BLaER1 treated with 17β-estradiol and CSF1 and Interleukin-3, amounts not matched to agents 10 nM and 100 nM (cell line): ENCODE results near the gene TUBGCP6.
A peak's percentile ranks its signal among the peaks of the same experiment; 100 is the strongest.

ENCODE experiments used
- H3K27ac ChIP-seq, 11 experiments: shearing (Covaris generic); formaldehyde crosslinking; 2 replicates each; pipeline ENCODE4 v1.8.1; 2022
- H3K27me3 ChIP-seq, 11 experiments: shearing (Covaris generic); formaldehyde crosslinking; 2 replicates each; pipeline ENCODE4 v1.8.1; 2022
- H3K36me3 ChIP-seq, 11 experiments: shearing (Covaris generic); formaldehyde crosslinking; 2 replicates each; pipeline ENCODE4 v1.8.1; 2022
- H3K4me1 ChIP-seq, 10 experiments: shearing (Covaris generic); formaldehyde crosslinking; 2 replicates each; pipeline ENCODE4 v1.8.1; 2022
- H3K4me2 ChIP-seq, 11 experiments: shearing (Covaris generic); formaldehyde crosslinking; 2 replicates each; pipeline ENCODE4 v1.8.1; 2022
- H3K4me3 ChIP-seq, 10 experiments: shearing (Covaris generic); formaldehyde crosslinking; 2 replicates each; pipeline ENCODE4 v1.8.1; 2022
- H3K9ac ChIP-seq, 11 experiments: shearing (Covaris generic); formaldehyde crosslinking; 2 replicates each; pipeline ENCODE4 v1.8.1; 2022
- H3K9me3 ChIP-seq, 11 experiments: shearing (Covaris generic); formaldehyde crosslinking; replicated peaks in 1 of 11; 2 replicates each; pipeline ENCODE4 v1.8.1; 2022
- H4K20me1 ChIP-seq, 11 experiments: shearing (Covaris generic); formaldehyde crosslinking; 2 replicates each; pipeline ENCODE4 v1.8.1; 2022
- Cebpa-rat ChIP-seq, 11 experiments: shearing (Covaris generic); IDR thresholded peaks; 2 replicates each; pipeline ENCODE4 v1.8.1; 2022

TUBGCP6 gene

GRCh38 chr22:50260434-50260800 is 15.6 kb upstream of the TUBGCP6 start:
- Histone ChIP-seq H3K4me1 (peaks cover 33 to 54% (median 43%) of the 10 kb centered on the region in 10 experiments), H3K4me3 (peak overlapping the region; percentile 71 to 80 (median 76)), H4K20me1 (peaks cover 10 to 61% (median 38%) of the 10 kb centered on the region in 11 experiments; a peak in 18 of 22 replicates), H3K9me3 (no peaks in the 10 kb centered on the region), H3K4me2 (peak overlapping the region; percentile 92 to 99 (median 97)), H3K27me3 (no peaks in the 10 kb centered on the region), H3K9ac (peak overlapping the region; percentile 76 to 86 (median 84)), H3K27ac (peak overlapping the region; percentile 46 to 83 (median 75); a peak in 21 of 22 replicates), H3K36me3 (peaks cover 12 to 49% (median 29%) of the 10 kb centered on the region in 11 experiments; a peak in 20 of 22 replicates)
- no peak for TF ChIP-seq Cebpa-rat (IDR thresholded peaks at IDR 0.05)

- peak overlapping the region in 6 of 11 experiments; percentile 8 to 57 (median 38); a peak in 3 of 22 replicates for H3K9ac ChIP-seq
- peaks cover 12 to 52% (median 35%) of the 10 kb centered on the region in 11 experiments; a peak in 20 of 22 replicates for H3K36me3 ChIP-seq
- H3K4me1 ChIP-seq: peaks cover 29 to 43% (median 36%) of the 10 kb centered on the region in 10 experiments
- peak overlapping the region in 8 of 11 experiments; percentile 11 to 59 (median 32); a peak in 12 of 22 replicates for H3K4me2 ChIP-seq
- no peak overlapping the region for H3K4me3 ChIP-seq
- no peaks in the 10 kb centered on the region for H3K9me3 ChIP-seq
- H3K27ac ChIP-seq: no peak overlapping the region
- H4K20me1 ChIP-seq: peaks cover 10 to 64% (median 38%) of the 10 kb centered on the region in 11 experiments; a peak in 18 of 22 replicates
- no peaks in the 10 kb centered on the region for H3K27me3 ChIP-seq
- TF ChIP-seq Cebpa-rat (IDR thresholded peaks at IDR 0.05): no peak
Observed at GRCh38 chr22:50259302-50259701, 14.5 kb upstream of the TUBGCP6 start.

- Histone ChIP-seq H3K36me3 (peaks cover 12 to 58% (median 36%) of the 10 kb centered on the region in 11 experiments; a peak in 20 of 22 replicates), H4K20me1 (peaks cover 10 to 70% (median 38%) of the 10 kb centered on the region in 11 experiments; a peak in 18 of 22 replicates), H3K4me1 (peaks cover 27 to 41% (median 35%) of the 10 kb centered on the region in 10 experiments), H3K9ac (peak overlapping the region in 7 of 11 experiments; percentile 8 to 57 (median 41); a peak in 5 of 22 replicates), H3K4me2 (peak overlapping the region in 8 of 11 experiments; percentile 11 to 59 (median 32); a peak in 10 of 22 replicates), H3K27ac (no peak overlapping the region), H3K4me3 (no peak overlapping the region), H3K9me3 (no peaks in the 10 kb centered on the region), H3K27me3 (no peaks in the 10 kb centered on the region)
- no peak for TF ChIP-seq Cebpa-rat (IDR thresholded peaks at IDR 0.05)
Observed at GRCh38 chr22:50258361-50259292, 13.8 kb upstream of the TUBGCP6 start.

- Histone ChIP-seq H3K4me2 (no peak overlapping the region), H4K20me1 (peaks cover 10 to 77% (median 41%) of the 10 kb centered on the region in 11 experiments; a peak in 21 of 22 replicates), H3K27ac (no peak overlapping the region), H3K4me1 (peaks cover 19 to 36% (median 26%) of the 10 kb centered on the region in 10 experiments), H3K4me3 (no peak overlapping the region), H3K36me3 (peaks cover 12 to 66% (median 42%) of the 10 kb centered on the region in 11 experiments; a peak in 20 of 22 replicates), H3K9me3 (no peaks in the 10 kb centered on the region), H3K9ac (peak overlapping the region in 3 of 11 experiments; percentile 41 to 46 (median 44); a peak in 2 of 22 replicates), H3K27me3 (no peaks in the 10 kb centered on the region)
- no peak for TF ChIP-seq Cebpa-rat (IDR thresholded peaks at IDR 0.05)
Observed at GRCh38 chr22:50257451-50258360, 12.9 kb upstream of the TUBGCP6 start.

- no peak overlapping the region for H3K4me3 ChIP-seq
- H3K4me2 ChIP-seq: no peak overlapping the region
- H3K36me3 ChIP-seq: peaks cover 12 to 68% (median 44%) of the 10 kb centered on the region in 11 experiments; a peak in 20 of 22 replicates
- no peak overlapping the region for H3K27ac ChIP-seq
- H3K4me1 ChIP-seq: peaks cover 13 to 36% (median 21%) of the 10 kb centered on the region in 10 experiments
- TF ChIP-seq Cebpa-rat (IDR thresholded peaks at IDR 0.05): no peak
- peaks cover 10 to 84% (median 48%) of the 10 kb centered on the region in 11 experiments; a peak in 21 of 22 replicates for H4K20me1 ChIP-seq
- H3K27me3 ChIP-seq: no peaks in the 10 kb centered on the region
- H3K9me3 ChIP-seq: no peaks in the 10 kb centered on the region
- no peak overlapping the region for H3K9ac ChIP-seq
Observed at GRCh38 chr22:50257041-50257440, 12.2 kb upstream of the TUBGCP6 start.

GRCh38 chr22:50256258-50256862 is 11.5 kb upstream of the TUBGCP6 start:
- peaks cover 18 to 41% (median 25%) of the 10 kb centered on the region in 10 experiments for H3K4me1 ChIP-seq
- H3K9ac ChIP-seq: no peak overlapping the region
- H3K4me2 ChIP-seq: no peak overlapping the region
- no peak overlapping the region for H3K27ac ChIP-seq
- no peak overlapping the region for H3K4me3 ChIP-seq
- H3K9me3 ChIP-seq: no peaks in the 10 kb centered on the region
- H3K36me3 ChIP-seq: peaks cover 12 to 68% (median 44%) of the 10 kb centered on the region in 11 experiments; a peak in 20 of 22 replicates
- no peaks in the 10 kb centered on the region for H3K27me3 ChIP-seq
- no peak for TF ChIP-seq Cebpa-rat (IDR thresholded peaks at IDR 0.05)
- peaks cover 10 to 91% (median 55%) of the 10 kb centered on the region in 11 experiments; a peak in 21 of 22 replicates for H4K20me1 ChIP-seq

- no peak overlapping the region for H3K4me2 ChIP-seq
- H3K27ac ChIP-seq: no peak overlapping the region
- H3K9ac ChIP-seq: no peak overlapping the region
- H3K27me3 ChIP-seq: no peaks in the 10 kb centered on the region
- peaks cover 12 to 68% (median 44%) of the 10 kb centered on the region in 11 experiments; a peak in 20 of 22 replicates for H3K36me3 ChIP-seq
- H3K9me3 ChIP-seq: no peaks in the 10 kb centered on the region
- H4K20me1 ChIP-seq: peaks cover 10 to 91% (median 54%) of the 10 kb centered on the region in 11 experiments; a peak in 21 of 22 replicates
- no peak overlapping the region for H3K4me3 ChIP-seq
- no peak for TF ChIP-seq Cebpa-rat (IDR thresholded peaks at IDR 0.05)
- H3K4me1 ChIP-seq: peaks cover 19 to 41% (median 26%) of the 10 kb centered on the region in 10 experiments
Observed at GRCh38 chr22:50255607-50256006, 10.8 kb upstream of the TUBGCP6 start.

GRCh38 chr22:50255099-50255498 is 10.3 kb upstream of the TUBGCP6 start:
- Histone ChIP-seq H3K9ac (no peak overlapping the region), H3K9me3 (no peaks in the 10 kb centered on the region), H4K20me1 (peaks cover 10 to 91% (median 57%) of the 10 kb centered on the region in 11 experiments; a peak in 21 of 22 replicates), H3K27me3 (no peaks in the 10 kb centered on the region), H3K36me3 (peaks cover 12 to 68% (median 44%) of the 10 kb centered on the region in 11 experiments; a peak in 20 of 22 replicates), H3K4me3 (no peak overlapping the region), H3K4me2 (no peak overlapping the region), H3K4me1 (peaks cover 19 to 41% (median 26%) of the 10 kb centered on the region in 10 experiments), H3K27ac (no peak overlapping the region)
- no peak for TF ChIP-seq Cebpa-rat (IDR thresholded peaks at IDR 0.05)
